Prostate gland (tissue), 2 donors: Measurements from ENCODE around the gene ZNF232. TPM values are rescaled to one million over a fixed set of nuclear protein-coding genes. Genes with fewer than 3 reads are reported as not detected.

ENCODE experiments used
- DNase-seq: peaks from one replicate; pipeline ENCODE4 v3.0.0-alpha.2; 2019; ENCODE audit warnings: low spot score
- H3K27ac ChIP-seq, 2 donors: fragments of 200-600 bp; sonication (generic); 2 replicates each; pipeline ENCODE4 v1.5.1; 2017 to 2019
- H3K27me3 ChIP-seq: fragments of 200-600 bp; sonication (generic); replicated peaks from 2 replicates; pipeline ENCODE4 v1.5.1; 2019; ENCODE audit not compliant: insufficient read depth
- H3K36me3 ChIP-seq, 2 donors: fragments of 200-600 bp; sonication (generic); 1 replicate in 1 of 2; 2 replicates in 1 of 2; pipeline versions ENCODE4 v1.5.1 to v1.8.1; 2017 to 2019
- H3K4me1 ChIP-seq: fragments of 200-600 bp; sonication (generic); replicated peaks from 2 replicates; pipeline ENCODE4 v1.5.1; 2019
- H3K4me3 ChIP-seq, 2 donors: fragments of 200-600 bp; sonication (generic); 2 replicates each; pipeline ENCODE4 v1.5.1; 2017 to 2019
- H3K9me3 ChIP-seq: fragments of 200-600 bp; sonication (generic); 2 replicates; pipeline ENCODE4 v1.5.1; 2017
- CTCF ChIP-seq, 4 experiments: fragments of 200-600 bp in 2 of 4; fragments of 450-650 bp in 2 of 4; sonication (generic) in 2 of 4; IDR thresholded peaks; 1 replicate in 3 of 4; 2 replicates in 1 of 4; pipeline ENCODE4 v1.5.1; 2016 to 2019; ENCODE audit warnings: antibody characterized with exemption in 4 of 4, mild to moderate bottlenecking in 2 of 4, moderate library complexity in 2 of 4
- POLR2A ChIP-seq: fragments of 450-650 bp; IDR thresholded peaks from one replicate; pipeline ENCODE4 v1.6.1; 2016; ENCODE audit warnings: antibody characterized with exemption, mild to moderate bottlenecking
- POLR2AphosphoS5 ChIP-seq: sonication (generic); formaldehyde crosslinking; IDR thresholded peaks from one replicate; pipeline ENCODE4 v1.6.1; 2017; ENCODE audit warnings: antibody characterized with exemption
- WGBS: methylation state at CpG from one replicate; pipeline ENCODE4 v1.1.5; 2018; 5-methylcytosine and 5-hydroxymethylcytosine counted together
- intact Hi-C: fragments of 100-400 bp; cut with DNase I; formaldehyde crosslinking; loops from one replicate; pipeline ENCODE4 v1.14.2; 2022
- total RNA-seq, 2 donors: library from RNA; depleted of rRNA; stranded (reverse); fragments of >200 nt; gene quantifications; one replicate each; pipeline ENCODE4 v1.1.0, GENCODE V29; 2016

The ZNF232 gene
- total RNA-seq, 2 donors from 2014 or later = 14.3 TPM

DNA sequence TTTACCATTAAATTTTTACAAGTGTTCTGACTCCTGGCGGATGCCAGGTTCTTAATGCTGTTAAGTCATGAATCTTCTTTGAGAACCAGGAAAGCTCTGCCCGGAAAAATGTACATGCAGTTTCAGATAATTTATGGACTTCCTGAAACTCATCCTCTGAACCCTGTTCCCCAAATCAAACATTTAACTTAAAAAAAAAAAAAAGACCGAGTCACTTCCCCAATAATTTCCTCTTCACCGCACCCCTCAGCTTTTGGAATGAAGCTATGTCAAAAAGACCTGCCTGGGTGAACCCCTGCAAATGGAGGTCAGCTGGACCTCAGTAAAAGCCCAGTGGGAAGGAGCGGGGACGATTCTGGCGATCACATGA is 15.0 kb downstream of the ZNF232 start:
- no peaks in the 10 kb centered on the region for H3K4me1 ChIP-seq
- no peak for DNase-seq
- peaks cover 2 to 4% of the 10 kb centered on the region in 2 donors for H3K36me3 ChIP-seq
- H3K4me3 ChIP-seq = peak overlapping the region; percentile 34 to 38
- intact Hi-C loops = no loop called here
- WGBS = 8% methylated on average over 7 of the region's 7 CpGs
- no peaks in the 10 kb centered on the region for H3K9me3 ChIP-seq
- H3K27me3 ChIP-seq = no peaks in the 10 kb centered on the region
- no peak overlapping the region for H3K27ac ChIP-seq
- TF ChIP-seq POLR2AphosphoS5 = no peak
- no peak for TF ChIP-seq POLR2A
- TF ChIP-seq CTCF (IDR thresholded peaks at IDR 0.05) = no peak

DNA sequence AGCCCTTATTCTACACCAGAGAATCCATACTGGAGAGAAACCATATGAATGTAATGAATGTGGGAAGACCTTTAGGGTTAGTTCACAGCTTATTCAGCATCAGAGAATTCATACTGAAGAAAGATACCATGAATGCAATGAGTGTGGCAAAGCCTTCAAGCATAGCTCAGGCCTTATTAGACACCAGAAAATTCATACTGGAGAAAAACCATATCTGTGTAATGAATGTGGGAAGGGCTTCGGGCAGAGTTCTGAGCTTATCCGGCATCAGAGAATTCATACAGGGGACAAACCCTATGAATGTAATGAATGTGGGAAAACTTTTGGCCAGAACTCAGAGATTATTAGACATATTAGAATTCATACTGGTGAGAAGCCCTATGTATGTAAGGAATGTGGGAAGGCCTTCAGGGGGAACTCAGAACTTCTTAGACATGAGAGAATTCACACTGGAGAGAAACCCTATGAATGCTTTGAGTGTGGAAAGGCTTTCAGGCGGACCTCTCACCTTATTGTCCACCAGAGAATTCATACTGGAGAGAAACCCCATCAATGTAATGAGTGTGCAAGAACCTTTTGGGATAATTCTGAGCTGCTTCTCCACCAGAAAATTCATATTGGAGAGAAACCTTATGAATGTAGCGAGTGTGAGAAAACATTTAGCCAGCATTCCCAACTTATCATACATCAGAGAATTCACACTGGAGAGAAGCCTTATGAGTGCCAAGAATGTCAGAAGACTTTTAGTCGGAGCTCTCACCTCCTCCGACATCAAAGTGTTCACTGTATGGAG is 19.3 kb downstream of the ZNF232 start:
- 97% methylated on average over 6 of the region's 6 CpGs for WGBS
- intact Hi-C loops = no loop called here

GRCh38 chr17:5080591-5080990 is 31.1 kb downstream of the ZNF232 start:
- 86% methylated on average over 3 of the region's 3 CpGs for WGBS
- DNase-seq = no peak
- TF ChIP-seq POLR2A (no peak), POLR2AphosphoS5 (no peak), CTCF (IDR thresholded peaks at IDR 0.05) (no peak)
- intact Hi-C loops = no loop called here
- H3K4me3 ChIP-seq = no peak overlapping the region
- H3K27me3 ChIP-seq = no peaks in the 10 kb centered on the region
- no peaks in the 10 kb centered on the region for H3K4me1 ChIP-seq
- H3K27ac ChIP-seq = no peak overlapping the region
- H3K36me3 ChIP-seq = no peaks in the 10 kb centered on the region
- H3K9me3 ChIP-seq = no peaks in the 10 kb centered on the region

More for the DNA sequence above, 19.3 kb downstream of the ZNF232 start:
- Histone ChIP-seq H3K4me1 (no peaks in the 10 kb centered on the region), H3K9me3 (no peaks in the 10 kb centered on the region), H3K36me3 (peaks cover 5 to 12% of the 10 kb centered on the region in 2 donors), H3K4me3 (no peak overlapping the region), H3K27ac (no peak overlapping the region), H3K27me3 (no peaks in the 10 kb centered on the region)
- TF ChIP-seq POLR2A (no peak), POLR2AphosphoS5 (no peak), CTCF (IDR thresholded peaks at IDR 0.05) (no peak)
- DNase-seq = no peak

GRCh38 chr17:5078106-5079028 is 33.3 kb downstream of the ZNF232 start, which contains the start of gene ZFP3:
Gene ZFP3, plus strand, starts transcription at chr17:5078467. Its CDS starts 13,038 bp downstream, at chr17:5091505.
- Histone ChIP-seq H3K4me1 (no peaks in the 10 kb centered on the region), H3K36me3 (no peaks in the 10 kb centered on the region), H3K4me3 (peak within 1 kb of the TSS; percentile 68 to 76), H3K27me3 (no peaks in the 10 kb centered on the region), H3K9me3 (no peaks in the 10 kb centered on the region), H3K27ac (peak within 1 kb of the TSS; percentile 62 to 64)
- WGBS = 1% methylated on average over 47 of the region's 75 CpGs
- DNase-seq = peak; percentile 75
- TF ChIP-seq CTCF (IDR thresholded peaks at IDR 0.05) (peak in 1 of 4 experiments; percentile 16), POLR2A (no peak), POLR2AphosphoS5 (peak; percentile 67)
- intact Hi-C loops = no loop called here
